GM12878 (cell line): Measurements from ENCODE around the gene BOLA1. TPM values are rescaled to one million over a fixed set of nuclear protein-coding genes. Genes with fewer than 3 reads are reported as not detected.

ENCODE experiments used
- ATAC-seq: fragments of 200-7000 bp; cut with Tn5 transposase; 3 replicates; pipeline ENCODE4 v1.9.1; 2020; ENCODE audit warnings: mild to moderate bottlenecking, moderate library complexity
- BruUV-seq: library from RNA; stranded (reverse); fragments of 400-500 nt; replicated peaks from 2 replicates; lab custom pipeline; 2021; lab: Mats Ljungman, UMichigan
- CTCF ChIA-PET: fragments of 300-600 bp; sonication (Branson Sonifier 250); formaldehyde crosslinking; extraction: SDS; loops from one replicate; lab custom pipeline; 2021; ENCODE audit warnings: inconsistent platforms; lab: Yijun Ruan, JAX
- POLR2A ChIA-PET: fragments of 350-600 bp; formaldehyde crosslinking; extraction: SDS; loops from one replicate; lab custom pipeline; 2021; ENCODE audit warnings: inconsistent platforms; lab: Charles Lee
- RAD21 ChIA-PET: fragments of 300-600 bp; sonication (Branson Sonifier 250); formaldehyde crosslinking; loops from one replicate; lab custom pipeline; 2023; ENCODE audit warnings: antibody characterized with exemption; ENCODE audit not compliant: unreplicated experiment; lab: Charles Lee
- SMC1A ChIA-PET: fragments of 300-600 bp; sonication (Branson Sonifier 250); formaldehyde crosslinking; loops from one replicate; lab custom pipeline; 2023; ENCODE audit not compliant: unreplicated experiment, uncharacterized antibody; lab: Charles Lee
- DNase-seq: peaks from one replicate; pipeline ENCODE4 v3.0.0-alpha.2; 2011; ENCODE audit warnings: low read depth, low spot score
- FAIRE-seq: peaks from 3 replicates; lab custom pipeline; 2011; peaks lifted over from hg19 to GRCh38; lab: Jason Lieb, UNC
- H2AFZ ChIP-seq: 2 replicates; pipeline ENCODE4 v1.6.0; 2011; ENCODE audit warnings: low read depth, low read length, control low read depth; ENCODE audit not compliant: control insufficient read depth
- H3K27ac ChIP-seq: 2 replicates; pipeline ENCODE4 v1.5.1; 2011; ENCODE audit warnings: control low read depth; ENCODE audit not compliant: control insufficient read depth, insufficient read depth
- H3K27me3 ChIP-seq, 2 experiments: replicated peaks in 1 of 2; 2 replicates each; pipeline versions ENCODE4 v1.6.0 to v1.6.1; 2011; ENCODE audit warnings: low read length in 1 of 2; ENCODE audit not compliant: control insufficient read depth in 2 of 2, insufficient read depth in 2 of 2
- H3K36me3 ChIP-seq, 2 experiments: 2 replicates each; pipeline ENCODE4 v1.5.1; 2011; ENCODE audit warnings: low read length in 1 of 2; ENCODE audit not compliant: control insufficient read depth in 2 of 2, insufficient read depth in 2 of 2
- H3K4me1 ChIP-seq: 2 replicates; pipeline ENCODE4 v1.6.1; 2011; ENCODE audit warnings: mild to moderate bottlenecking, low read length, moderate library complexity, mixed read lengths; ENCODE audit not compliant: control insufficient read depth, insufficient read depth
- H3K4me2 ChIP-seq: 2 replicates; pipeline ENCODE4 v1.6.0; 2011; ENCODE audit warnings: control low read depth; ENCODE audit not compliant: control insufficient read depth, insufficient read depth
- H3K4me3 ChIP-seq: fragments of 200-600 bp; sonication (generic); 2 replicates; pipeline ENCODE4 v1.5.1; 2016
- H3K79me2 ChIP-seq: 2 replicates; pipeline ENCODE4 v1.6.0; 2011; ENCODE audit warnings: low read length; ENCODE audit not compliant: control insufficient read depth, insufficient read depth
- H3K9ac ChIP-seq: 2 replicates; pipeline ENCODE4 v1.8.0; 2011; ENCODE audit warnings: low read length, control low read depth, mixed read lengths; ENCODE audit not compliant: control insufficient read depth, insufficient read depth
- H3K9me3 ChIP-seq: replicated peaks from 3 replicates; pipeline ENCODE4 v1.5.1; 2011; ENCODE audit warnings: mild to moderate bottlenecking, low read length; ENCODE audit not compliant: control insufficient read depth, insufficient read depth
- H4K20me1 ChIP-seq: 2 replicates; pipeline ENCODE4 v1.6.0; 2011; ENCODE audit not compliant: control insufficient read depth, insufficient read depth
- BMI1 ChIP-seq: fragments of 450-650 bp; IDR thresholded peaks from 2 replicates; pipeline ENCODE4 v1.6.1; 2016; ENCODE audit warnings: mild to moderate bottlenecking, moderate library complexity, borderline replicate concordance
- JUND ChIP-seq: IDR thresholded peaks from 2 replicates; pipeline ENCODE4 v1.6.1; 2012; ENCODE audit warnings: low read depth, mild to moderate bottlenecking, low read length, improper control_type of control experiment, moderate library complexity
- POU2F2 ChIP-seq: IDR thresholded peaks from 3 replicates; pipeline ENCODE4 v1.6.1; 2011; ENCODE audit warnings: low read depth, mild to moderate bottlenecking, low read length, borderline replicate concordance
- SUPT20H ChIP-seq: IDR thresholded peaks from 2 replicates; pipeline ENCODE4 v1.6.1; 2011; ENCODE audit warnings: low read depth, mild to moderate bottlenecking, low read length, moderate library complexity, borderline replicate concordance; ENCODE audit not compliant: control insufficient read depth
- ZBED1 ChIP-seq: IDR thresholded peaks from 2 replicates; pipeline ENCODE4 v1.6.1; 2016; ENCODE audit warnings: borderline replicate concordance
- WGBS: methylation state at CpG from one replicate; pipeline ENCODE4 v1.1.6; 2016; ENCODE audit warnings: low lambda C conversion rate; ENCODE audit not compliant: insufficient replicate concordance, insufficient coverage; ENCODE audit errors: missing lambda C conversion rate; 5-methylcytosine and 5-hydroxymethylcytosine counted together
- in situ Hi-C: fragments of 300-500 bp; cut with MboI; formaldehyde crosslinking; loops from 9 replicates; pipeline ENCODE4 v1.14.3; 2018; ENCODE audit warnings: mixed read lengths
- intact Hi-C: fragments of 100-400 bp; cut with micrococcal nuclease; formaldehyde crosslinking; loops from one replicate; pipeline ENCODE4 v1.14.2; 2022; ENCODE audit not compliant: unreplicated experiment
- polyA plus RNA-seq, 11 experiments: library from polyadenylated mRNA; depleted of rRNA in 4 of 11; unstranded in 6 of 11; stranded (reverse) in 5 of 11; fragments of >200 nt; fragmentation: Nextera tagmentation in 4 of 11; fragmentation: Illumina TruSeq in 1 of 11; extraction: Ambion mirVana in 4 of 11; extraction: Trizol in 1 of 11; gene quantifications; 1 replicate in 1 of 11; 2 replicates in 10 of 11; pipeline versions ENCODE4 v1.2.1 to v1.2.3, GENCODE V29; 2011 to 2016; ENCODE audit warnings: inconsistent platforms in 2 of 11, missing spikeins in 2 of 11, low read depth in 1 of 11
- total RNA-seq, 4 experiments: library from RNA; depleted of rRNA in 3 of 4; stranded (reverse); fragments of >200 nt in 3 of 4; fragmentation: Illumina TruSeq in 1 of 4; extraction: Trizol in 1 of 4; gene quantifications; 2 replicates each; pipeline versions ENCODE4 v1.2.1 to v1.2.3, GENCODE V29; 2013 to 2021
- TF ChIP-seq, protein P1 (sequence below): fragments of 450-650 bp; formaldehyde crosslinking; IDR thresholded peaks from 2 replicates; pipeline ENCODE4 v1.4.0; 2022; ENCODE audit warnings: mild to moderate bottlenecking, moderate library complexity
- TF ChIP-seq, protein P2 (sequence below): fragments of 150-350 bp; IDR thresholded peaks from 2 replicates; pipeline ENCODE4 v1.6.1; 2016; ENCODE audit warnings: low read depth, low read length
- TF ChIP-seq, protein P3 (sequence below): IDR thresholded peaks from 2 replicates; pipeline ENCODE4 v1.6.1; 2012; ENCODE audit warnings: mild to moderate bottlenecking, low read depth, low read length
- TF ChIP-seq, protein P4 (sequence below): IDR thresholded peaks from 2 replicates; pipeline ENCODE4 v1.6.1; 2012; ENCODE audit warnings: low read depth, low read length, improper control_type of control experiment

The BOLA1 gene
- total and polyA plus RNA-seq, 10 of the 15 experiments (the other 5 are each of a cell fraction or from before 2014, with no cell fraction given) = 0.74 to 18.7 (median 11.3) TPM

DNA sequence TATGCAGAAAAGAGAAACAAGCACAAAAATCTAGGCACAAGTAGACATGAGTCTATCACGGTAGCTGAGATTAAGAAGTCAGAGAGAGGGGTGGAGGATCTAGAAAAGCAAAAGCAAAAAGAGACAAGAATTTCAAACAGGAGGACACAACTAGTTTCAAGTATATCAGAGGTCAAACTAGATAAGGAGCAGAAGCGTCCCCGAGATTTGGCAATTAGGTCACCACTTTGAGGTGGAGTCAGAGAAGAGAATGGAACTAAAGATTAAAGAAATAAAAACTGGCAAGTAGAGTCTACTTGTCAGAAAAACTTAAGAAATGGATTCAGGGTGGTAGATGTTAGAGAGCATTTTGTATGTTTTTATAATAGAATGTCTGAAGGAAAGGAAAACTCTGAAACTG lies 26.0 kb downstream of the BOLA1 start:
- in situ Hi-C loops (no loop called here), intact Hi-C loops (no loop called here)
- POLR2A ChIA-PET = no interaction called here
- CTCF ChIA-PET = interaction anchor here (1.0 to 2.1 kb wide), 3 partner anchors 37 to 41 kb away, joined by 3 to 6 read pairs (median 4); no protein-coding TSS in a partner anchor
- SMC1A ChIA-PET = no interaction called here
- H3K4me2 ChIP-seq = peak overlapping the region; percentile 47; the same call in 1 of the 2 replicates
- H3K4me3 ChIP-seq = no peak overlapping the region
- peaks cover 7 to 11% of the 10 kb centered on the region in 2 experiments for H3K36me3 ChIP-seq
- H3K4me1 ChIP-seq = peaks cover 10% of the 10 kb centered on the region
- RAD21 ChIA-PET = no interaction called here
- peaks cover 28% of the 10 kb centered on the region for H3K79me2 ChIP-seq
- no peak overlapping the region for H2AFZ ChIP-seq
- H3K9me3 ChIP-seq = no peaks in the 10 kb centered on the region
- H3K27ac ChIP-seq = no peak overlapping the region
- no peaks in the 10 kb centered on the region for H3K27me3 ChIP-seq
- FAIRE-seq = no peak
- H3K9ac ChIP-seq = no peak overlapping the region
- DNase-seq = no peak
- WGBS = 99% methylated on average over 3 of the region's 3 CpGs
- ATAC-seq = no peak
- H4K20me1 ChIP-seq = no peaks in the 10 kb centered on the region
- no TSS peak for BruUV-seq
- TF ChIP-seq SUPT20H = no peak
- TF ChIP-seq BMI1 = no peak
- TF ChIP-seq, protein P1, sequence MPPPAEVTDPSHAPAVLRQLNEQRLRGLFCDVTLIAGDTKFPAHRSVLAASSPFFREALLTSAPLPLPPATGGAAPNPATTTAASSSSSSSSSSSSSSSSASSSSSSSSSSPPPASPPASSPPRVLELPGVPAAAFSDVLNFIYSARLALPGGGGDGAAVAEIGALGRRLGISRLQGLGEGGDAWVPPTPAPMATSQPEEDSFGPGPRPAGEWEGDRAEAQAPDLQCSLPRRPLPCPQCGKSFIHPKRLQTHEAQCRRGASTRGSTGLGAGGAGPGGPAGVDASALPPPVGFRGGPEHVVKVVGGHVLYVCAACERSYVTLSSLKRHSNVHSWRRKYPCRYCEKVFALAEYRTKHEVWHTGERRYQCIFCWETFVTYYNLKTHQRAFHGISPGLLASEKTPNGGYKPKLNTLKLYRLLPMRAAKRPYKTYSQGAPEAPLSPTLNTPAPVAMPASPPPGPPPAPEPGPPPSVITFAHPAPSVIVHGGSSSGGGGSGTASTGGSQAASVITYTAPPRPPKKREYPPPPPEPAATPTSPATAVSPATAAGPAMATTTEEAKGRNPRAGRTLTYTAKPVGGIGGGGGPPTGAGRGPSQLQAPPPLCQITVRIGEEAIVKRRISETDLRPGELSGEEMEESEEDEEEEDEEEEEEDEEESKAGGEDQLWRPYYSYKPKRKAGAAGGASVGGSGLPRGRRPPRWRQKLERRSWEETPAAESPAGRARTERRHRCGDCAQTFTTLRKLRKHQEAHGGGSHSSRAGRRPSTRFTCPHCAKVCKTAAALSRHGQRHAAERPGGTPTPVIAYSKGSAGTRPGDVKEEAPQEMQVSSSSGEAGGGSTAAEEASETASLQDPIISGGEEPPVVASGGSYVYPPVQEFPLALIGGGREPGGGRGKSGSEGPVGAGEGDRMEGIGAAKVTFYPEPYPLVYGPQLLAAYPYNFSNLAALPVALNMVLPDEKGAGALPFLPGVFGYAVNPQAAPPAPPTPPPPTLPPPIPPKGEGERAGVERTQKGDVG = no peak
- TF ChIP-seq, protein P2, sequence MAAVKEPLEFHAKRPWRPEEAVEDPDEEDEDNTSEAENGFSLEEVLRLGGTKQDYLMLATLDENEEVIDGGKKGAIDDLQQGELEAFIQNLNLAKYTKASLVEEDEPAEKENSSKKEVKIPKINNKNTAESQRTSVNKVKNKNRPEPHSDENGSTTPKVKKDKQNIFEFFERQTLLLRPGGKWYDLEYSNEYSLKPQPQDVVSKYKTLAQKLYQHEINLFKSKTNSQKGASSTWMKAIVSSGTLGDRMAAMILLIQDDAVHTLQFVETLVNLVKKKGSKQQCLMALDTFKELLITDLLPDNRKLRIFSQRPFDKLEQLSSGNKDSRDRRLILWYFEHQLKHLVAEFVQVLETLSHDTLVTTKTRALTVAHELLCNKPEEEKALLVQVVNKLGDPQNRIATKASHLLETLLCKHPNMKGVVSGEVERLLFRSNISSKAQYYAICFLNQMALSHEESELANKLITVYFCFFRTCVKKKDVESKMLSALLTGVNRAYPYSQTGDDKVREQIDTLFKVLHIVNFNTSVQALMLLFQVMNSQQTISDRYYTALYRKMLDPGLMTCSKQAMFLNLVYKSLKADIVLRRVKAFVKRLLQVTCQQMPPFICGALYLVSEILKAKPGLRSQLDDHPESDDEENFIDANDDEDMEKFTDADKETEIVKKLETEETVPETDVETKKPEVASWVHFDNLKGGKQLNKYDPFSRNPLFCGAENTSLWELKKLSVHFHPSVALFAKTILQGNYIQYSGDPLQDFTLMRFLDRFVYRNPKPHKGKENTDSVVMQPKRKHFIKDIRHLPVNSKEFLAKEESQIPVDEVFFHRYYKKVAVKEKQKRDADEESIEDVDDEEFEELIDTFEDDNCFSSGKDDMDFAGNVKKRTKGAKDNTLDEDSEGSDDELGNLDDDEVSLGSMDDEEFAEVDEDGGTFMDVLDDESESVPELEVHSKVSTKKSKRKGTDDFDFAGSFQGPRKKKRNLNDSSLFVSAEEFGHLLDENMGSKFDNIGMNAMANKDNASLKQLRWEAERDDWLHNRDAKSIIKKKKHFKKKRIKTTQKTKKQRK = no peak
- TF ChIP-seq JUND = no peak
- TF ChIP-seq POU2F2 = no peak
- TF ChIP-seq, protein P3, sequence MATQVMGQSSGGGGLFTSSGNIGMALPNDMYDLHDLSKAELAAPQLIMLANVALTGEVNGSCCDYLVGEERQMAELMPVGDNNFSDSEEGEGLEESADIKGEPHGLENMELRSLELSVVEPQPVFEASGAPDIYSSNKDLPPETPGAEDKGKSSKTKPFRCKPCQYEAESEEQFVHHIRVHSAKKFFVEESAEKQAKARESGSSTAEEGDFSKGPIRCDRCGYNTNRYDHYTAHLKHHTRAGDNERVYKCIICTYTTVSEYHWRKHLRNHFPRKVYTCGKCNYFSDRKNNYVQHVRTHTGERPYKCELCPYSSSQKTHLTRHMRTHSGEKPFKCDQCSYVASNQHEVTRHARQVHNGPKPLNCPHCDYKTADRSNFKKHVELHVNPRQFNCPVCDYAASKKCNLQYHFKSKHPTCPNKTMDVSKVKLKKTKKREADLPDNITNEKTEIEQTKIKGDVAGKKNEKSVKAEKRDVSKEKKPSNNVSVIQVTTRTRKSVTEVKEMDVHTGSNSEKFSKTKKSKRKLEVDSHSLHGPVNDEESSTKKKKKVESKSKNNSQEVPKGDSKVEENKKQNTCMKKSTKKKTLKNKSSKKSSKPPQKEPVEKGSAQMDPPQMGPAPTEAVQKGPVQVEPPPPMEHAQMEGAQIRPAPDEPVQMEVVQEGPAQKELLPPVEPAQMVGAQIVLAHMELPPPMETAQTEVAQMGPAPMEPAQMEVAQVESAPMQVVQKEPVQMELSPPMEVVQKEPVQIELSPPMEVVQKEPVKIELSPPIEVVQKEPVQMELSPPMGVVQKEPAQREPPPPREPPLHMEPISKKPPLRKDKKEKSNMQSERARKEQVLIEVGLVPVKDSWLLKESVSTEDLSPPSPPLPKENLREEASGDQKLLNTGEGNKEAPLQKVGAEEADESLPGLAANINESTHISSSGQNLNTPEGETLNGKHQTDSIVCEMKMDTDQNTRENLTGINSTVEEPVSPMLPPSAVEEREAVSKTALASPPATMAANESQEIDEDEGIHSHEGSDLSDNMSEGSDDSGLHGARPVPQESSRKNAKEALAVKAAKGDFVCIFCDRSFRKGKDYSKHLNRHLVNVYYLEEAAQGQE = no peak
- no peak for TF ChIP-seq ZBED1
- TF ChIP-seq, protein P4, sequence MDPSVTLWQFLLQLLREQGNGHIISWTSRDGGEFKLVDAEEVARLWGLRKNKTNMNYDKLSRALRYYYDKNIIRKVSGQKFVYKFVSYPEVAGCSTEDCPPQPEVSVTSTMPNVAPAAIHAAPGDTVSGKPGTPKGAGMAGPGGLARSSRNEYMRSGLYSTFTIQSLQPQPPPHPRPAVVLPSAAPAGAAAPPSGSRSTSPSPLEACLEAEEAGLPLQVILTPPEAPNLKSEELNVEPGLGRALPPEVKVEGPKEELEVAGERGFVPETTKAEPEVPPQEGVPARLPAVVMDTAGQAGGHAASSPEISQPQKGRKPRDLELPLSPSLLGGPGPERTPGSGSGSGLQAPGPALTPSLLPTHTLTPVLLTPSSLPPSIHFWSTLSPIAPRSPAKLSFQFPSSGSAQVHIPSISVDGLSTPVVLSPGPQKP = no peak
